ENCODE data around the gene ACTC1. TPM values are rescaled to one million over a fixed set of nuclear protein-coding genes. Genes with fewer than 3 reads are reported as not detected.

Gene ACTC1
- total and polyA plus RNA-seq, 10 of the 15 experiments (the other 5 are each of a cell fraction or from before 2014, with no cell fraction given): 1.6 TPM; not detected in 9

GRCh38 chr15:34804113-34804512 lies 8.8 kb upstream of the ACTC1 start:
- DNase-seq (ENCODE audit: low read depth, low spot score): no peak
- TF ChIP-seq TAF1 (IDR thresholded peaks at IDR 0.05; ENCODE audit: borderline replicate concordance, low read depth, low read length) (no peak), BACH1 (IDR thresholded peaks at IDR 0.05; ENCODE audit: borderline replicate concordance) (no peak), MEF2A (IDR thresholded peaks at IDR 0.05; ENCODE audit: insufficient read depth, low read depth, low read length) (no peak), TBL1XR1 (IDR thresholded peaks at IDR 0.05; ENCODE audit: low read depth, low read length) (no peak), MLLT1 (IDR thresholded peaks at IDR 0.05) (no peak), KLF5 (IDR thresholded peaks at IDR 0.05; ENCODE audit: partially characterized antibody) (no peak), PML (IDR thresholded peaks at IDR 0.05; ENCODE audit: low read length) (no peak), SREBF1 (IDR thresholded peaks at IDR 0.05; ENCODE audit: low read length) (no peak), ZNF622 (IDR thresholded peaks at IDR 0.05) (no peak), ZNF217 (IDR thresholded peaks at IDR 0.05) (no peak)
- TF ChIP-seq, protein P1, sequence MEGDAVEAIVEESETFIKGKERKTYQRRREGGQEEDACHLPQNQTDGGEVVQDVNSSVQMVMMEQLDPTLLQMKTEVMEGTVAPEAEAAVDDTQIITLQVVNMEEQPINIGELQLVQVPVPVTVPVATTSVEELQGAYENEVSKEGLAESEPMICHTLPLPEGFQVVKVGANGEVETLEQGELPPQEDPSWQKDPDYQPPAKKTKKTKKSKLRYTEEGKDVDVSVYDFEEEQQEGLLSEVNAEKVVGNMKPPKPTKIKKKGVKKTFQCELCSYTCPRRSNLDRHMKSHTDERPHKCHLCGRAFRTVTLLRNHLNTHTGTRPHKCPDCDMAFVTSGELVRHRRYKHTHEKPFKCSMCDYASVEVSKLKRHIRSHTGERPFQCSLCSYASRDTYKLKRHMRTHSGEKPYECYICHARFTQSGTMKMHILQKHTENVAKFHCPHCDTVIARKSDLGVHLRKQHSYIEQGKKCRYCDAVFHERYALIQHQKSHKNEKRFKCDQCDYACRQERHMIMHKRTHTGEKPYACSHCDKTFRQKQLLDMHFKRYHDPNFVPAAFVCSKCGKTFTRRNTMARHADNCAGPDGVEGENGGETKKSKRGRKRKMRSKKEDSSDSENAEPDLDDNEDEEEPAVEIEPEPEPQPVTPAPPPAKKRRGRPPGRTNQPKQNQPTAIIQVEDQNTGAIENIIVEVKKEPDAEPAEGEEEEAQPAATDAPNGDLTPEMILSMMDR (IDR thresholded peaks at IDR 0.05 in 2 of 3, conservative IDR thresholded peaks at IDR 0.05 in 1 of 3; ENCODE audit: control insufficient read depth in 2 of 3, extremely low read depth in 1 of 3, insufficient read depth in 1 of 3, low read depth in 3 of 3, low read length in 3 of 3): no peak
- no peak for ATAC-seq
- peaks cover 0 to 2% of the 10 kb centered on the region in 2 experiments; a peak in 2 of 4 replicates for H3K27me3 ChIP-seq (replicated peaks in 1 of 2; ENCODE audit: control insufficient read depth in 2 of 2, insufficient read depth in 2 of 2, low read length in 1 of 2)
- FAIRE-seq: no peak
- no peaks in the 10 kb centered on the region for H4K20me1 ChIP-seq (ENCODE audit: control insufficient read depth, insufficient read depth)
- WGBS (ENCODE audit: insufficient coverage, insufficient replicate concordance, low lambda C conversion rate, missing lambda C conversion rate): 49% methylated on average over 2 of the region's 2 CpGs
- no peaks in the 10 kb centered on the region for H3K36me3 ChIP-seq (ENCODE audit: control insufficient read depth in 2 of 2, insufficient read depth in 2 of 2, low read length in 1 of 2)
- H3K4me3 ChIP-seq: no peak overlapping the region
- RAD21 ChIA-PET (ENCODE audit: unreplicated experiment): no interaction called here
- no peaks in the 10 kb centered on the region for H3K4me1 ChIP-seq (ENCODE audit: control insufficient read depth, insufficient read depth, low read length)
- intact Hi-C loops (cut with micrococcal nuclease; ENCODE audit: unreplicated experiment): no loop called here
- no peaks in the 10 kb centered on the region; the same call in 2 of the 3 replicates for H3K9me3 ChIP-seq (replicated peaks; ENCODE audit: control insufficient read depth, insufficient read depth, low read length)
- BruUV-seq (replicated peaks): no TSS peak
- no peak overlapping the region for H3K27ac ChIP-seq (ENCODE audit: control insufficient read depth, insufficient read depth)
- no peaks in the 10 kb centered on the region for H3K79me2 ChIP-seq (ENCODE audit: control insufficient read depth, insufficient read depth, low read length)
- CTCF ChIA-PET: no interaction called here
- in situ Hi-C loops (cut with MboI): no loop called here
- no peak overlapping the region for H3K9ac ChIP-seq (ENCODE audit: control insufficient read depth, insufficient read depth, low read length)
- H3K4me2 ChIP-seq (ENCODE audit: control insufficient read depth, insufficient read depth): no peak overlapping the region
- POLR2A ChIA-PET: no interaction called here
- SMC1A ChIA-PET (ENCODE audit: uncharacterized antibody, unreplicated experiment): no interaction called here
- H2AFZ ChIP-seq (ENCODE audit: control insufficient read depth, low read depth, low read length): no peak overlapping the region

Data from GM12878 (cell line).